SK-N-SH (cell line): ENCODE data around the gene TBX18.

Source experiments
- CHD2 ChIP-seq: fragments of 150-350 bp; IDR thresholded peaks from 2 replicates; pipeline ENCODE4 v1.6.1; 2018; ENCODE audit warnings: low read length; ENCODE audit not compliant: partially characterized antibody
- CTCF ChIP-seq: fragments of 200-600 bp; sonication (generic); IDR thresholded peaks from 2 replicates; pipeline ENCODE4 v1.6.1; 2017; ENCODE audit warnings: antibody characterized with exemption, mild to moderate bottlenecking, moderate library complexity

GRCh38 chr6:84739866-84740208, 24.6 kb downstream of the TBX18 start:
- TF ChIP-seq CTCF = no peak
- TF ChIP-seq CHD2 = no peak
